Gastrocnemius medialis (tissue), 4 donors: Measurements from ENCODE around the gene ACSL5. TPM values are rescaled to one million over a fixed set of nuclear protein-coding genes. Genes with fewer than 3 reads are reported as not detected.

Source experiments
- ATAC-seq, 2 donors: fragments of 150-250 bp; one replicate each; pipeline ENCODE4 v1.9.1; 2016
- DNase-seq, 2 donors: peaks; one replicate each; pipeline ENCODE4 v3.0.0-alpha.2; 2019
- H3K27ac ChIP-seq, 4 donors: fragments of 200-600 bp; sonication (generic); 1 replicate in 1 of 4; 2 replicates in 3 of 4; pipeline ENCODE4 v1.5.1; 2016 to 2018; ENCODE audit warnings: mild to moderate bottlenecking in 2 of 4, moderate library complexity in 1 of 4
- H3K27me3 ChIP-seq, 3 donors: fragments of 200-600 bp; sonication (generic) in 2 of 3; 1 replicate in 1 of 3; 2 replicates in 2 of 3; pipeline versions ENCODE4 v1.5.1 to v1.6.0; 2016 to 2019; ENCODE audit warnings: mild to moderate bottlenecking in 1 of 3, moderate library complexity in 1 of 3
- H3K36me3 ChIP-seq, 2 donors: fragments of 200-600 bp; sonication (generic) in 1 of 2; one replicate each; pipeline ENCODE4 v1.5.1; 2017 to 2018
- H3K4me1 ChIP-seq, 2 donors: fragments of 200-600 bp; sonication (generic) in 1 of 2; one replicate each; pipeline ENCODE4 v1.5.1; 2016 to 2017; ENCODE audit warnings: mild to moderate bottlenecking in 2 of 2
- H3K4me3 ChIP-seq, 4 donors: fragments of 200-600 bp; sonication (generic) in 3 of 4; 1 replicate in 1 of 4; 2 replicates in 3 of 4; pipeline ENCODE4 v1.5.1; 2016 to 2019; ENCODE audit warnings: mild to moderate bottlenecking in 2 of 4
- H3K9me3 ChIP-seq, 3 donors: fragments of 200-600 bp; sonication (generic) in 2 of 3; 1 replicate in 1 of 3; 2 replicates in 2 of 3; pipeline ENCODE4 v1.5.1; 2016 to 2019
- CTCF ChIP-seq, 5 experiments: fragments of 450-650 bp in 3 of 5; fragments of 200-600 bp in 2 of 5; sonication (generic) in 2 of 5; IDR thresholded peaks in 4 of 5; conservative IDR thresholded peaks in 1 of 5; 1 replicate in 4 of 5; 2 replicates in 1 of 5; pipeline ENCODE4 v1.5.1; 2016 to 2019; ENCODE audit warnings: antibody characterized with exemption in 5 of 5, mild to moderate bottlenecking in 3 of 5, moderate library complexity in 3 of 5
- POLR2A ChIP-seq, 2 donors: fragments of 450-650 bp; IDR thresholded peaks; one replicate each; pipeline ENCODE4 v1.6.1; 2017; ENCODE audit warnings: antibody characterized with exemption in 2 of 2, mild to moderate bottlenecking in 2 of 2, moderate library complexity in 2 of 2
- in situ Hi-C, 4 donors: fragments of 200-750 bp; cut with MboI; loops; one replicate each; pipeline versions ENCODE4 v1.15.0 to v1.8.0; 2017; ENCODE audit warnings: low sequenced_read_pairs in 4 of 4
- intact Hi-C: fragments of 100-400 bp; cut with DNase I; formaldehyde crosslinking; loops from one replicate; pipeline ENCODE4 v1.15.1; 2023; ENCODE audit warnings: low total_unique reads
- total RNA-seq, 4 donors: library from RNA; depleted of rRNA; stranded (reverse); fragments of >200 nt; gene quantifications; one replicate each; pipeline versions ENCODE4 v1.1.0 to v1.2.3, GENCODE V29; 2016

The ACSL5 gene
- total RNA-seq, 4 donors from 2014 or later = 2.2 to 4.1 (median 3.1) TPM

- H3K9me3 ChIP-seq = no peaks in the 10 kb centered on the region
- intact Hi-C loops (no loop called here), in situ Hi-C loops (loop anchor here in 1 of 4 donors (25.0 kb wide), 1 partner anchor 280 kb away; the partner anchor contains the start of gene GPAM)
- no peak overlapping the region for H3K4me3 ChIP-seq
- H3K27ac ChIP-seq = no peak overlapping the region
- H3K27me3 ChIP-seq = no peaks in the 10 kb centered on the region
- DNase-seq (no peak), ATAC-seq (no peak)
- H3K4me1 ChIP-seq = no peaks in the 10 kb centered on the region
- TF ChIP-seq POLR2A (IDR thresholded peaks at IDR 0.05) = no peak
- TF ChIP-seq CTCF (IDR thresholded peaks at IDR 0.05 in 4 of 5, conservative IDR thresholded peaks at IDR 0.05 in 1 of 5) = no peak
- peaks cover 0 to 25% of the 10 kb centered on the region in 2 donors for H3K36me3 ChIP-seq
These were observed 92.9 kb downstream of the ACSL5 start for GRCh38 chr10:112466802-112467201.

GRCh38 chr10:112467541-112468075 lies 93.7 kb downstream of the ACSL5 start:
- Histone ChIP-seq H3K36me3 (peaks cover 0 to 25% of the 10 kb centered on the region in 2 donors), H3K27me3 (no peaks in the 10 kb centered on the region)
- no peak for DNase-seq

GRCh38 chr10:112471878-112472487 lies 98.1 kb downstream of the ACSL5 start:
- H3K27ac ChIP-seq = no peak overlapping the region
- intact Hi-C loops = loop anchor here (1.0 kb wide), 1 partner anchor 26 kb away; the partner anchor contains the start of gene ZDHHC6
- H3K27me3 ChIP-seq = no peaks in the 10 kb centered on the region
- no peak overlapping the region for H3K4me3 ChIP-seq
- peaks cover 0 to 7% of the 10 kb centered on the region in 2 donors for H3K36me3 ChIP-seq
- no peak for DNase-seq
- ATAC-seq = peak in 1 of 2 donors; percentile 56
- H3K4me1 ChIP-seq = no peaks in the 10 kb centered on the region
- TF ChIP-seq CTCF (IDR thresholded peaks at IDR 0.05 in 4 of 5, conservative IDR thresholded peaks at IDR 0.05 in 1 of 5) = peak; percentile 30 to 70 (median 51)
- no peak for TF ChIP-seq POLR2A (IDR thresholded peaks at IDR 0.05)
- in situ Hi-C loops = loop anchor here in 1 of 4 donors (25.0 kb wide), 1 partner anchor 285 kb away; the partner anchor contains the start of gene GPAM
- no peaks in the 10 kb centered on the region for H3K9me3 ChIP-seq

More at GRCh38 chr10:112467541-112468075, 93.7 kb downstream of the ACSL5 start:
- Histone ChIP-seq H3K9me3 (no peaks in the 10 kb centered on the region), H3K4me3 (no peak overlapping the region), H3K27ac (no peak overlapping the region), H3K4me1 (no peaks in the 10 kb centered on the region)
- TF ChIP-seq CTCF (IDR thresholded peaks at IDR 0.05 in 4 of 5, conservative IDR thresholded peaks at IDR 0.05 in 1 of 5) = no peak
- no peak for TF ChIP-seq POLR2A (IDR thresholded peaks at IDR 0.05)
- intact Hi-C loops (no loop called here), in situ Hi-C loops (loop anchor here in 1 of 4 donors (25.0 kb wide), 1 partner anchor 280 kb away; the partner anchor contains the start of gene GPAM)
- ATAC-seq = no peak

GRCh38 chr10:112475575-112476218 lies 101.8 kb downstream of the ACSL5 start:
- no peaks in the 10 kb centered on the region for H3K4me1 ChIP-seq
- TF ChIP-seq CTCF (IDR thresholded peaks at IDR 0.05 in 4 of 5, conservative IDR thresholded peaks at IDR 0.05 in 1 of 5) (no peak), POLR2A (IDR thresholded peaks at IDR 0.05) (no peak)
- H3K9me3 ChIP-seq = no peaks in the 10 kb centered on the region
- DNase-seq (no peak), ATAC-seq (no peak)
- in situ Hi-C loops (no loop called here), intact Hi-C loops (no loop called here)
- no peak overlapping the region for H3K27ac ChIP-seq
- no peaks in the 10 kb centered on the region for H3K36me3 ChIP-seq
- H3K27me3 ChIP-seq = no peaks in the 10 kb centered on the region
- no peak overlapping the region for H3K4me3 ChIP-seq

Other genes starting within 250 kb of the ACSL5 start
- 1 to 10 TPM; 4.0 to 9.0 (median 4.6) TPM for gene GPAM, start 190.4 kb upstream of the ACSL5 start, total RNA-seq
- gene TECTB, start 90.7 kb upstream of the ACSL5 start, total RNA-seq = not detected
- gene ZDHHC6, start 72.8 kb downstream of the ACSL5 start, total RNA-seq = 10 to 100 TPM in 2 of 4 donors, 1 to 10 TPM in 2; 7.4 to 11.7 (median 9.7) TPM
- 10 to 100 TPM; 26.5 to 51.2 (median 30.6) TPM for gene VTI1A, start 73.1 kb downstream of the ACSL5 start, total RNA-seq